ENCODE measurements around the gene QRSL1. TPM values are rescaled to one million over a fixed set of nuclear protein-coding genes. Genes with fewer than 3 reads are reported as not detected.

QRSL1 gene
- total and polyA plus RNA-seq, 4 donors: 5.9 to 9.6 (median 7.0) TPM

DNA sequence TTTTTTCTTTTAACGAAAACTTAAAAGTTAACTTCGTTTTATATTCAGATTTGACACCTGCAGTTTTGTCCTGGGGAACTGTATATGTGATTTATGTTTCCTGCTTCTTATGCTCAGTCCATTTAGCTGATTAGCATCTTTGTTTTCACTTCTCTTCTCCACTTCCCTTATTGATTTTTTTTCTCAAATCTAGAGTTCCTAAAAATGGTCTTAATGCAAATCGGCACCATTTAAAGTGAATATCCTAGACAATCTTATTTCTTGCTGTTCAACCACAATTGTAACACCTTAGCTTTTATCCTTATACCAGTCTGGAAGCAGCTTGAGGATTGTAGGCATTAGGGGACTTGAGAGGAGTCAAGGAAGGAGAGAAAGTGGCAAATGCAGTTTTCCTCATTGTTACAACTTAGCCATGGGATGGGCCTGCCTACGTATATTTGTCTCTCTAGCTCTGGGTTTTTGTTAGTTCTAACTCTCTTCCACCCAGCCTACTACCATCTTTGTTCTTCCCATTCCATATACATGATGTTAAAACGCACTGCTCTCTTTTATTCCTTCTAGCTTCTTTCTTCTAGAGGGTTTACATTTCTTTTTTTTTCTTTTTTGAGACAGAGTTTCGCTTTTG lies 8.5 kb downstream of the QRSL1 start (continued):
- TF ChIP-seq, protein P1, sequence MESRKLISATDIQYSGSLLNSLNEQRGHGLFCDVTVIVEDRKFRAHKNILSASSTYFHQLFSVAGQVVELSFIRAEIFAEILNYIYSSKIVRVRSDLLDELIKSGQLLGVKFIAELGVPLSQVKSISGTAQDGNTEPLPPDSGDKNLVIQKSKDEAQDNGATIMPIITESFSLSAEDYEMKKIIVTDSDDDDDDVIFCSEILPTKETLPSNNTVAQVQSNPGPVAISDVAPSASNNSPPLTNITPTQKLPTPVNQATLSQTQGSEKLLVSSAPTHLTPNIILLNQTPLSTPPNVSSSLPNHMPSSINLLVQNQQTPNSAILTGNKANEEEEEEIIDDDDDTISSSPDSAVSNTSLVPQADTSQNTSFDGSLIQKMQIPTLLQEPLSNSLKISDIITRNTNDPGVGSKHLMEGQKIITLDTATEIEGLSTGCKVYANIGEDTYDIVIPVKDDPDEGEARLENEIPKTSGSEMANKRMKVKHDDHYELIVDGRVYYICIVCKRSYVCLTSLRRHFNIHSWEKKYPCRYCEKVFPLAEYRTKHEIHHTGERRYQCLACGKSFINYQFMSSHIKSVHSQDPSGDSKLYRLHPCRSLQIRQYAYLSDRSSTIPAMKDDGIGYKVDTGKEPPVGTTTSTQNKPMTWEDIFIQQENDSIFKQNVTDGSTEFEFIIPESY (IDR thresholded peaks at IDR 0.05): no peak
- no peak for TF ChIP-seq YY1 (IDR thresholded peaks at IDR 0.05)
- TF ChIP-seq JUND (IDR thresholded peaks at IDR 0.05): no peak
- TF ChIP-seq RXRA (IDR thresholded peaks at IDR 0.05): no peak
- TF ChIP-seq HNF4A (conservative IDR thresholded peaks at IDR 0.05): no peak
- TF ChIP-seq, protein P2, sequence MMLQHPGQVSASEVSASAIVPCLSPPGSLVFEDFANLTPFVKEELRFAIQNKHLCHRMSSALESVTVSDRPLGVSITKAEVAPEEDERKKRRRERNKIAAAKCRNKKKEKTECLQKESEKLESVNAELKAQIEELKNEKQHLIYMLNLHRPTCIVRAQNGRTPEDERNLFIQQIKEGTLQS (IDR thresholded peaks at IDR 0.05): no peak

DNA sequence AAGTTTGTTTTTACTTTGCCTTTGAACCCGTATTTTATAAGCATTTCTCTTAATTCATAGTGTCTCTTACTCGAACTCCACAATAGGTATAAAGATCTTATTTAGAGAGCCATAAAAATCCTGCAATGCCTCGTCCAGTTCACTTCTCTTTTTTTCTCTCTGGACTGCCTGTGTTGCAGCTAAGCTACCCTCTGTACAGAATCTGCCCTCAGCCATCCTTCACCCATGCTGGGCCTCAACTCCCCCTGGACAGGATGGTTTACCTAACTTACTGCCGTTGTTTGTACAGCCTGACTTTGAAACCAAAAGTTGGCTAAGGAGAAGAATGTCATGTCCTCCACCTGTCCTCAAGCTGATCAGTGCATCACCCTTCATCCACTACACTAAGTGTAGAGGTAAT lies 10.4 kb downstream of the QRSL1 start:
- DNase-seq (ENCODE audit: low spot score): no peak
- WGBS: 83% methylated on average over 4 of the region's 4 CpGs
- H3K27me3 ChIP-seq (ENCODE audit: control insufficient read depth in 4 of 4, insufficient read depth in 4 of 4, low read length in 3 of 4): no peaks in the 10 kb centered on the region
- no peak for TF ChIP-seq TAF1 (conservative IDR thresholded peaks at IDR 0.05)
- TF ChIP-seq HNF4A (conservative IDR thresholded peaks at IDR 0.05): no peak
- TF ChIP-seq RXRA (IDR thresholded peaks at IDR 0.05): no peak
- no peak for TF ChIP-seq SP1 (IDR thresholded peaks at IDR 0.05)
- no peak for TF ChIP-seq HNF4G (IDR thresholded peaks at IDR 0.05)
- no peak for TF ChIP-seq YY1 (IDR thresholded peaks at IDR 0.05)
- TF ChIP-seq JUND (IDR thresholded peaks at IDR 0.05): no peak
- TF ChIP-seq RAD21 (IDR thresholded peaks at IDR 0.05): no peak
- no peak for TF ChIP-seq EGR1 (IDR thresholded peaks at IDR 0.05; ENCODE audit: low read depth in 2 of 2)
- TF ChIP-seq, protein P2 (IDR thresholded peaks at IDR 0.05): no peak
- TF ChIP-seq GABPA (IDR thresholded peaks at IDR 0.05 in 1 of 2, conservative IDR thresholded peaks at IDR 0.05 in 1 of 2): no peak
- TF ChIP-seq, protein P3, sequence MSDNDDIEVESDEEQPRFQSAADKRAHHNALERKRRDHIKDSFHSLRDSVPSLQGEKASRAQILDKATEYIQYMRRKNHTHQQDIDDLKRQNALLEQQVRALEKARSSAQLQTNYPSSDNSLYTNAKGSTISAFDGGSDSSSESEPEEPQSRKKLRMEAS (IDR thresholded peaks at IDR 0.05): no peak
- no peak for TF ChIP-seq NR2F2 (IDR thresholded peaks at IDR 0.05)
- TF ChIP-seq FOXA1 (IDR thresholded peaks at IDR 0.05): no peak
- TF ChIP-seq FOXA2 (IDR thresholded peaks at IDR 0.05): no peak
- peaks cover 2 to 14% (median 11%) of the 10 kb centered on the region in 4 donors for H3K36me3 ChIP-seq (ENCODE audit: control insufficient read depth in 4 of 4, insufficient read depth in 3 of 4, low read depth in 1 of 4, low read length in 3 of 4)
- no peak overlapping the region for H3K4me3 ChIP-seq (ENCODE audit: low read depth in 1 of 3, low read length in 3 of 3)
- H3K4me1 ChIP-seq (ENCODE audit: control insufficient read depth in 4 of 4, insufficient read depth in 4 of 4, low read length in 3 of 4): peaks cover 0 to 3% (median 0%) of the 10 kb centered on the region in 4 donors
- no peak overlapping the region for H3K9ac ChIP-seq (ENCODE audit: low read depth in 1 of 2, low read length in 2 of 2)
- no peak overlapping the region for H3K27ac ChIP-seq (ENCODE audit: low read depth in 1 of 2, low read length in 2 of 2)
- no peaks in the 10 kb centered on the region for H3K9me3 ChIP-seq (ENCODE audit: control insufficient read depth in 4 of 4, low read length in 3 of 4)

DNA sequence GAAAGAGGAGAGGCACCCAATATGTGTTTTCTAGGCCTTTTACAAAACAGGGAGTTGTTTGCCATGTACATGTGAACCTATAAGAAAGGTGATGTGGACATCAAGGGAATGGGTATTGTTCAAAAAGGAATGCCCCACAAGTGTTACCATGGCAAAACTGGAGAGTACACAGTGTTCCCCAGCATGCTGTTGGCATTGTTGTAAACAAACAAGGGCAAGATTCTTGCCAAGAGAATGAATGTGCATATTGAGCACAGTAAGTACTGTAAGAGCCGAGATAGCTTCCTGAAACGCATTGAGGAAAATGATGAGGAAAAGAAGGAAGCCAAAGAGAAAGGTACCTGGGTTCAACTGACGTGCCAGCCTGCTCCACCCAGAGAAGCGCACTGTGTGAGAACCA lies 13.1 kb downstream of the QRSL1 start:
- TF ChIP-seq, protein P2 (IDR thresholded peaks at IDR 0.05): no peak
- TF ChIP-seq FOXA2 (IDR thresholded peaks at IDR 0.05): no peak
- TF ChIP-seq, protein P1 (IDR thresholded peaks at IDR 0.05): no peak
- TF ChIP-seq YY1 (IDR thresholded peaks at IDR 0.05): no peak
- no peak for TF ChIP-seq SP1 (IDR thresholded peaks at IDR 0.05)
- no peak for TF ChIP-seq TAF1 (conservative IDR thresholded peaks at IDR 0.05)
- TF ChIP-seq HNF4A (conservative IDR thresholded peaks at IDR 0.05): no peak
- TF ChIP-seq, protein P4, sequence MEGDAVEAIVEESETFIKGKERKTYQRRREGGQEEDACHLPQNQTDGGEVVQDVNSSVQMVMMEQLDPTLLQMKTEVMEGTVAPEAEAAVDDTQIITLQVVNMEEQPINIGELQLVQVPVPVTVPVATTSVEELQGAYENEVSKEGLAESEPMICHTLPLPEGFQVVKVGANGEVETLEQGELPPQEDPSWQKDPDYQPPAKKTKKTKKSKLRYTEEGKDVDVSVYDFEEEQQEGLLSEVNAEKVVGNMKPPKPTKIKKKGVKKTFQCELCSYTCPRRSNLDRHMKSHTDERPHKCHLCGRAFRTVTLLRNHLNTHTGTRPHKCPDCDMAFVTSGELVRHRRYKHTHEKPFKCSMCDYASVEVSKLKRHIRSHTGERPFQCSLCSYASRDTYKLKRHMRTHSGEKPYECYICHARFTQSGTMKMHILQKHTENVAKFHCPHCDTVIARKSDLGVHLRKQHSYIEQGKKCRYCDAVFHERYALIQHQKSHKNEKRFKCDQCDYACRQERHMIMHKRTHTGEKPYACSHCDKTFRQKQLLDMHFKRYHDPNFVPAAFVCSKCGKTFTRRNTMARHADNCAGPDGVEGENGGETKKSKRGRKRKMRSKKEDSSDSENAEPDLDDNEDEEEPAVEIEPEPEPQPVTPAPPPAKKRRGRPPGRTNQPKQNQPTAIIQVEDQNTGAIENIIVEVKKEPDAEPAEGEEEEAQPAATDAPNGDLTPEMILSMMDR (IDR thresholded peaks at IDR 0.05; ENCODE audit: low read depth, low read length, missing input control): no peak
- TF ChIP-seq, protein P5, sequence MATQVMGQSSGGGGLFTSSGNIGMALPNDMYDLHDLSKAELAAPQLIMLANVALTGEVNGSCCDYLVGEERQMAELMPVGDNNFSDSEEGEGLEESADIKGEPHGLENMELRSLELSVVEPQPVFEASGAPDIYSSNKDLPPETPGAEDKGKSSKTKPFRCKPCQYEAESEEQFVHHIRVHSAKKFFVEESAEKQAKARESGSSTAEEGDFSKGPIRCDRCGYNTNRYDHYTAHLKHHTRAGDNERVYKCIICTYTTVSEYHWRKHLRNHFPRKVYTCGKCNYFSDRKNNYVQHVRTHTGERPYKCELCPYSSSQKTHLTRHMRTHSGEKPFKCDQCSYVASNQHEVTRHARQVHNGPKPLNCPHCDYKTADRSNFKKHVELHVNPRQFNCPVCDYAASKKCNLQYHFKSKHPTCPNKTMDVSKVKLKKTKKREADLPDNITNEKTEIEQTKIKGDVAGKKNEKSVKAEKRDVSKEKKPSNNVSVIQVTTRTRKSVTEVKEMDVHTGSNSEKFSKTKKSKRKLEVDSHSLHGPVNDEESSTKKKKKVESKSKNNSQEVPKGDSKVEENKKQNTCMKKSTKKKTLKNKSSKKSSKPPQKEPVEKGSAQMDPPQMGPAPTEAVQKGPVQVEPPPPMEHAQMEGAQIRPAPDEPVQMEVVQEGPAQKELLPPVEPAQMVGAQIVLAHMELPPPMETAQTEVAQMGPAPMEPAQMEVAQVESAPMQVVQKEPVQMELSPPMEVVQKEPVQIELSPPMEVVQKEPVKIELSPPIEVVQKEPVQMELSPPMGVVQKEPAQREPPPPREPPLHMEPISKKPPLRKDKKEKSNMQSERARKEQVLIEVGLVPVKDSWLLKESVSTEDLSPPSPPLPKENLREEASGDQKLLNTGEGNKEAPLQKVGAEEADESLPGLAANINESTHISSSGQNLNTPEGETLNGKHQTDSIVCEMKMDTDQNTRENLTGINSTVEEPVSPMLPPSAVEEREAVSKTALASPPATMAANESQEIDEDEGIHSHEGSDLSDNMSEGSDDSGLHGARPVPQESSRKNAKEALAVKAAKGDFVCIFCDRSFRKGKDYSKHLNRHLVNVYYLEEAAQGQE (IDR thresholded peaks at IDR 0.05): no peak
- no peak for TF ChIP-seq EGR1 (IDR thresholded peaks at IDR 0.05; ENCODE audit: low read depth in 2 of 2)
- Histone ChIP-seq H3K9me3 (ENCODE audit: control insufficient read depth in 4 of 4, low read length in 3 of 4) (no peaks in the 10 kb centered on the region), H3K27ac (ENCODE audit: low read depth in 1 of 2, low read length in 2 of 2) (no peak overlapping the region), H3K36me3 (ENCODE audit: control insufficient read depth in 4 of 4, insufficient read depth in 3 of 4, low read depth in 1 of 4, low read length in 3 of 4) (peaks cover 2 to 24% (median 16%) of the 10 kb centered on the region in 4 donors), H3K4me1 (ENCODE audit: control insufficient read depth in 4 of 4, insufficient read depth in 4 of 4, low read length in 3 of 4) (peaks cover 0 to 3% (median 0%) of the 10 kb centered on the region in 4 donors), H3K27me3 (ENCODE audit: control insufficient read depth in 4 of 4, insufficient read depth in 4 of 4, low read length in 3 of 4) (no peaks in the 10 kb centered on the region), H3K4me3 (ENCODE audit: low read depth in 1 of 3, low read length in 3 of 3) (no peak overlapping the region), H3K9ac (ENCODE audit: low read depth in 1 of 2, low read length in 2 of 2) (no peak overlapping the region)
- no peak for DNase-seq (ENCODE audit: low spot score)
- 91% methylated on average over 4 of the region's 4 CpGs for WGBS

Measured in liver (tissue), 9 donors.